Lower lobe of right lung (tissue), 2 donors: ENCODE data around the gene MASP1. TPM values are rescaled to one million over a fixed set of nuclear protein-coding genes. Genes with fewer than 3 reads are reported as not detected.
"Not testable (repeated sequence)": the region's sequence is repeated elsewhere in the genome, so short reads cannot be mapped to it uniquely, and the experiment has no call there.

Experiments
- ATAC-seq, 2 donors: fragments of 200-7000 bp; cut with Tn5 transposase; one replicate each; pipeline ENCODE4 v1.9.1; 2020 to 2022; ENCODE audit warnings: mild to moderate bottlenecking in 2 of 2, moderate library complexity in 2 of 2
- DNase-seq: peaks from one replicate; pipeline ENCODE4 v3.0.0-alpha.2; 2020
- H3K27ac ChIP-seq: fragments of 200-600 bp; one replicate; pipeline ENCODE4 v1.8.0; 2022
- H3K27me3 ChIP-seq: fragments of 200-600 bp; one replicate; pipeline ENCODE4 v1.8.0; 2022; ENCODE audit warnings: low read depth
- H3K36me3 ChIP-seq: fragments of 200-600 bp; one replicate; pipeline ENCODE4 v1.8.0; 2022; ENCODE audit warnings: mild to moderate bottlenecking
- H3K4me1 ChIP-seq: fragments of 200-600 bp; one replicate; pipeline ENCODE4 v1.8.0; 2022
- H3K4me3 ChIP-seq: fragments of 200-600 bp; one replicate; pipeline ENCODE4 v1.8.0; 2022; ENCODE audit warnings: mild to moderate bottlenecking
- H3K9me3 ChIP-seq: fragments of 200-600 bp; one replicate; pipeline ENCODE4 v1.8.0; 2022
- CTCF ChIP-seq: fragments of 200-600 bp; IDR thresholded peaks from one replicate; pipeline ENCODE4 v1.8.0; 2022; ENCODE audit warnings: antibody characterized with exemption, mild to moderate bottlenecking
- intact Hi-C: fragments of 100-400 bp; cut with DNase I; formaldehyde crosslinking; loops from one replicate; pipeline ENCODE4 v1.11.0; 2022
- total RNA-seq: library from RNA; stranded (reverse); fragmentation: NEBNext Ultra II Directional; extraction: Animal tissue kit (Norgen Biotek cat#: 25700); gene quantifications from one replicate; pipeline ENCODE4 v1.2.1, GENCODE V29; 2021
- donor health status: DM: no; HTN: yes; CAD: no; lungs with severe emphysema.

Gene MASP1
- total RNA-seq, 1 donor from 2014 or later, result 4.3 TPM

DNA sequence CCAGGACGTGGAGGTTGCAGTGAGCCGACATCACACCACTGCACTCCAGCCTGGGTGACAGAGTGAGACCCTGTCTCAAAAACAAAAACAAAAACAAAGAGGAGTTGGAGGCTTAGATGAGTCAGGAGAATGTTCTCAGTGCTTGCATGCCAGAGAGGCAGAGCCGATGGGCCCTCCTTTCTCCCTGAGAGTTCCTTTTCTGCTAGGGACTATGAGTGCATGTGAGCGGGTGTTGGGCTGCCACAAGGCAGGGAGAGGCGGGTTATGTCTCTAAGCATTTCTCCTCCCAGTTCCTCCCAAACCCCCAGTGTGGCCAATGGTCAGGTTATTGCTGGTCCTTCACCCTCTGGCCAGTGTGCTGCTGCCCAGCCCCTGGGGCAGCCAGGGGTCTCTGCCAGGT, 49.1 kb downstream of the MASP1 start:
- Histone ChIP-seq H3K27ac (no peak overlapping the region), H3K27me3 (no peaks in the 10 kb centered on the region), H3K4me3 (no peak overlapping the region), H3K9me3 (no peaks in the 10 kb centered on the region), H3K4me1 (no peaks in the 10 kb centered on the region), H3K36me3 (no peaks in the 10 kb centered on the region)
- DNase-seq (no peak), ATAC-seq (no peak)
- no peak for TF ChIP-seq CTCF
- intact Hi-C loops, result no loop called here

DNA sequence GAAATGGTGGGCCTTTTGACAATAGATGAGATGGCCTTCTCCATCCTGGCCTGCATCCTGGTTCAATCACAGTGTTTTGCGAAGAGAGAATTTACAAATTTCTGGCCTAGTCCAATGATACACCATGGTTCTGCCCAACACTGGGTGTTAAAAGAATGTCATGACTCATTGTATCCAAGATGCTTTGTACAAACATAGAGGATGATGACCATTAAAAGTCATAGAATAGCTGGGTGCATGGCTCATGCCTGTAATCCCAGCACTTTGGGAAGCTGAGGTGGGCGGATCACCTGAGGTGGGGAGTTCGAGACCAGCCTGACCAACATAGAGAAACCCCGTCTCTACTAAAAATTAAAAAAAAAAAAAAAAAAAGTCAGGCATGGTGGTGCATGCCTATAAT, 52.7 kb downstream of the MASP1 start:
- DNase-seq, H3K36me3 ChIP-seq, H3K27me3 ChIP-seq, intact Hi-C loops, H3K4me3 ChIP-seq, ATAC-seq, H3K27ac ChIP-seq, H3K4me1 ChIP-seq, H3K9me3 ChIP-seq: not testable (repeated sequence)

DNA sequence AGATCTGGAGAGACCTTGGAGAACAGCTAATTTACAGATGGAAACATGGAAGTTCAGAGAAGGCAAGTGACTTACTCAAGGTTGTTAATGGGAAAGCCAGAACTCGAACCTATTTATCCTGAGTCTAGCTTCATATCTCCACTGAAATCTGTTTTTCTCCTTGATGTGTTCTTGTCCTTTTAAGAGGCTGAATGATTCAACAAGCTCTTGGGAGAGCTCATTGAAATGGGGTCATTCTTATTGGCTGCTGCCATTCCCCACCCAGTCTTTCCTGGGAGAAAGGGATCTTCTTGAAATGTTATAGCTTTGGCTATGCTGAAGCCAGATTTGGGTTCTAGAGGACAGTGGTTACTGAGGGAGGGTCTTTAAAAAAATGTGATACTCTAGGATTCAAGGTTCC, 53.3 kb downstream of the MASP1 start:
- H3K36me3 ChIP-seq, result no peaks in the 10 kb centered on the region
- no peaks in the 10 kb centered on the region for H3K27me3 ChIP-seq
- H3K4me3 ChIP-seq, result no peak overlapping the region
- intact Hi-C loops, result no loop called here
- no peak for TF ChIP-seq CTCF
- no peak for ATAC-seq
- H3K9me3 ChIP-seq, result no peaks in the 10 kb centered on the region
- no peak for DNase-seq
- H3K4me1 ChIP-seq, result no peaks in the 10 kb centered on the region
- no peak overlapping the region for H3K27ac ChIP-seq

GRCh38 chr3:187237741-187238140, 53.8 kb downstream of the MASP1 start:
- H3K9me3 ChIP-seq, result no peaks in the 10 kb centered on the region
- H3K36me3 ChIP-seq, result no peaks in the 10 kb centered on the region
- H3K4me3 ChIP-seq, result no peak overlapping the region
- intact Hi-C loops, result no loop called here
- H3K4me1 ChIP-seq, result no peaks in the 10 kb centered on the region
- no peaks in the 10 kb centered on the region for H3K27me3 ChIP-seq
- DNase-seq (no peak), ATAC-seq (no peak)
- H3K27ac ChIP-seq, result no peak overlapping the region
- no peak for TF ChIP-seq CTCF

DNA sequence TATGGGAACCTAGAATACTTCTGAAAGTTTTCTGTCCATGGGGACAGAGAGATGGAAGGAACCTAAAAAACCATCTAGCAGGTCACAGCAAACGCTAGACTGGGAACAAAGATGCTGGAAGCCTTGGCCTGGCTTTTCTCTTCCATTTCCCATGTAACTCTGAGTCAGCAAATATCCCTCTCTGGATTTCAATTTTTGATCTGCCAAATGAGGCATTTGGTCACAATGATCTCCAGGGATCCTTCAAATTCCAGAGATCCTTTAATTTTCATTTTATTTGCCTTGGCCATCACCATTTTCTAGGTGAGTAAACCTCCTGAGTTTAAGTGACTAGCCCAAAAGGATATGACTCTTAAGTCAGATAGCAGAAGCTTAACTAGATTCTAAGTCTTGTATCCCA, 54.6 kb downstream of the MASP1 start:
- H3K27me3 ChIP-seq, result no peaks in the 10 kb centered on the region
- no peaks in the 10 kb centered on the region for H3K4me1 ChIP-seq
- no peak for ATAC-seq
- no peaks in the 10 kb centered on the region for H3K36me3 ChIP-seq
- TF ChIP-seq CTCF, result no peak
- no peak overlapping the region for H3K27ac ChIP-seq
- intact Hi-C loops, result no loop called here
- DNase-seq, result no peak
- H3K4me3 ChIP-seq, result no peak overlapping the region
- H3K9me3 ChIP-seq, result no peaks in the 10 kb centered on the region

DNA sequence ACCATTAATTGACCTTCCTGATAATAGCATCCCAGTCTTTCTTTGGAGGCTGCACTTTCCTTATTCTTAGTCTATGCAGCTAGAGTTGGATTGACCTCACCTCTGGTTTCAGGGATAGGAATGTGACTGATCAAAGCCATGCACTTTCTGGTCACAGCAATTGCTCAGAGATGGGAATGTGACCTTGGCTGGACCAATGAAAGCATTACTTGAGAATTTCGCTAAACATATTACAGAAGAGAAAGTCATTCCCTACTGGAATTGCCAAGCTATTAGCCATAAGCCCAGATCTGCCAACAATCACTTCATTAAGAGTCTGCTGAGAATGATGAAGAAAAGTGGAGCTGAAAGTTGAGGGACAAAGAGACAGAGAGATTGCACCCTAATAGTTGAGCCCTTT, 61.5 kb downstream of the MASP1 start:
- Histone ChIP-seq H3K27me3 (no peaks in the 10 kb centered on the region), H3K9me3 (no peaks in the 10 kb centered on the region), H3K4me1 (no peaks in the 10 kb centered on the region), H3K36me3 (no peaks in the 10 kb centered on the region), H3K27ac (no peak overlapping the region), H3K4me3 (no peak overlapping the region)
- DNase-seq (no peak), ATAC-seq (no peak)
- intact Hi-C loops, result no loop called here
- TF ChIP-seq CTCF, result no peak
